Epithelial cell of prostate (primary cell): ENCODE results near the gene KRTAP4-5.
A peak's percentile ranks its signal among the peaks of the same experiment; 100 is the strongest.
"Not testable (repeated sequence)": the region's sequence is repeated elsewhere in the genome, so short reads cannot be mapped to it uniquely, and the experiment has no call there.

ENCODE experiments used
- DNase-seq: peaks from one replicate; pipeline ENCODE4 v3.0.0-alpha.2; 2011; ENCODE audit warnings: low read depth, low spot score
- H3K27ac ChIP-seq: fragments of 450-650 bp; 2 replicates; pipeline ENCODE4 v1.5.1; 2017; ENCODE audit warnings: mild to moderate bottlenecking

KRTAP4-5 gene

GRCh38 chr17:41149652-41149985 lies at the start of gene KRTAP4-5:
Gene KRTAP4-5 (minus strand): TSS chr17:41149825. CDS start chr17:41149767, 58 bp downstream.
- DNase-seq = no peak
- H3K27ac ChIP-seq = no peak within 1 kb of the TSS

- no peak for DNase-seq
- no peak overlapping the region for H3K27ac ChIP-seq
These were observed 46.4 kb upstream of the KRTAP4-5 start for GRCh38 chr17:41196068-41196467.

- DNase-seq = no peak
- no peak overlapping the region for H3K27ac ChIP-seq
These were observed 40.7 kb upstream of the KRTAP4-5 start for GRCh38 chr17:41190328-41190727.

- not testable (repeated sequence) for DNase-seq, H3K27ac ChIP-seq
These were observed 40.3 kb upstream of the KRTAP4-5 start, which contains the start of gene KRTAP9-1 for GRCh38 chr17:41189837-41190318. Gene KRTAP9-1 (plus strand): TSS chr17:41189887. CDS start chr17:41189887, 0 bp downstream.

- H3K27ac ChIP-seq = no peak overlapping the region
- DNase-seq = no peak
These were observed 37.2 kb upstream of the KRTAP4-5 start for GRCh38 chr17:41186872-41187271.

GRCh38 chr17:41185001-41185400 lies 35.4 kb upstream of the KRTAP4-5 start:
- no peak for DNase-seq
- H3K27ac ChIP-seq = no peak overlapping the region

GRCh38 chr17:41184480-41184961 lies 34.9 kb upstream of the KRTAP4-5 start, which contains the start of gene KRTAP4-1:
Gene KRTAP4-1 (minus strand): TSS chr17:41184911. CDS start chr17:41184854, 57 bp downstream.
- DNase-seq = no peak
- no peak within 1 kb of the TSS for H3K27ac ChIP-seq

GRCh38 chr17:41178843-41179616 lies 29.4 kb upstream of the KRTAP4-5 start:
- peak overlapping the region; percentile 60 for H3K27ac ChIP-seq
- DNase-seq = no peak

GRCh38 chr17:41178341-41178740 lies 28.7 kb upstream of the KRTAP4-5 start:
- peak; percentile 51 for DNase-seq
- peak overlapping the region; percentile 60 for H3K27ac ChIP-seq

- DNase-seq = no peak
- peak within 1 kb of the TSS; percentile 60 for H3K27ac ChIP-seq
These were observed 28.2 kb upstream of the KRTAP4-5 start, which contains the start of gene KRTAP4-2 for GRCh38 chr17:41177727-41178271. Gene KRTAP4-2 (minus strand): TSS chr17:41178221. CDS start chr17:41178164, 57 bp downstream.

- no peak for DNase-seq
- H3K27ac ChIP-seq = no peak overlapping the region
These were observed 27.2 kb upstream of the KRTAP4-5 start for GRCh38 chr17:41176744-41177387.

GRCh38 chr17:41171886-41172285 lies 22.3 kb upstream of the KRTAP4-5 start:
- H3K27ac ChIP-seq = no peak overlapping the region
- DNase-seq = no peak

- DNase-seq = no peak
- no peak within 1 kb of the TSS for H3K27ac ChIP-seq
These were observed 18.5 kb upstream of the KRTAP4-5 start, which contains the start of gene KRTAP4-3 for GRCh38 chr17:41168121-41168520. Gene KRTAP4-3 (minus strand): TSS chr17:41168221. CDS start chr17:41168172, 49 bp downstream.

GRCh38 chr17:41167561-41167960 lies 17.9 kb upstream of the KRTAP4-5 start:
- no peak for DNase-seq
- H3K27ac ChIP-seq = no peak overlapping the region

- H3K27ac ChIP-seq = no peak overlapping the region
- no peak for DNase-seq
These were observed 14.2 kb upstream of the KRTAP4-5 start for GRCh38 chr17:41163828-41164227.

- DNase-seq = no peak
- H3K27ac ChIP-seq = no peak within 1 kb of the TSS
These were observed 11.0 kb upstream of the KRTAP4-5 start, which contains the start of gene KRTAP4-4 for GRCh38 chr17:41160648-41161047. Gene KRTAP4-4 (minus strand): TSS chr17:41160748. CDS start chr17:41160691, 57 bp downstream.

- DNase-seq, H3K27ac ChIP-seq: not testable (repeated sequence)
These were observed 10.6 kb upstream of the KRTAP4-5 start for GRCh38 chr17:41160190-41160589.

- DNase-seq = no peak
- no peak overlapping the region for H3K27ac ChIP-seq
These were observed 4.2 kb upstream of the KRTAP4-5 start for GRCh38 chr17:41153856-41154255.

GRCh38 chr17:41151525-41151924 lies 1.9 kb upstream of the KRTAP4-5 start:
- H3K27ac ChIP-seq = no peak overlapping the region
- DNase-seq = no peak

- DNase-seq = no peak
These were observed 401 bp upstream of the KRTAP4-5 start for GRCh38 chr17:41150026-41150425.

More at GRCh38 chr17:41150026-41150425, 401 bp upstream of the KRTAP4-5 start:
- H3K27ac ChIP-seq = no peak overlapping the region
